HG02571 (cell line): ENCODE results near the gene CNOT2.

ENCODE experiments used
- ATAC-seq: cut with Tn5 transposase; IDR thresholded peaks from one replicate; pipeline ENCODE4 v1.9.1; 2021; ENCODE audit warnings: mild to moderate bottlenecking, moderate library complexity; ENCODE audit not compliant: unreplicated experiment

CNOT2 gene

GRCh38 chr12:70251226-70251625 lies 8.0 kb downstream of the CNOT2 start:
- no peak for ATAC-seq

- ATAC-seq, result no peak
Measured at GRCh38 chr12:70251661-70252060, 8.4 kb downstream of the CNOT2 start.

GRCh38 chr12:70252832-70253231 lies 9.6 kb downstream of the CNOT2 start:
- no peak for ATAC-seq

GRCh38 chr12:70254225-70254624 lies 11.0 kb downstream of the CNOT2 start:
- no peak for ATAC-seq

- no peak for ATAC-seq
Measured at GRCh38 chr12:70254846-70255245, 11.6 kb downstream of the CNOT2 start.

GRCh38 chr12:70255311-70255710 lies 12.1 kb downstream of the CNOT2 start:
- ATAC-seq, result no peak

- ATAC-seq, result no peak
Measured at GRCh38 chr12:70258605-70259403, 15.6 kb downstream of the CNOT2 start.

GRCh38 chr12:70260646-70261045 lies 17.4 kb downstream of the CNOT2 start:
- no peak for ATAC-seq

GRCh38 chr12:70264067-70264867 lies 21.0 kb downstream of the CNOT2 start:
- no peak for ATAC-seq

GRCh38 chr12:70265132-70265531 lies 21.9 kb downstream of the CNOT2 start:
- ATAC-seq, result no peak

GRCh38 chr12:70267550-70267949 lies 24.3 kb downstream of the CNOT2 start:
- no peak for ATAC-seq

GRCh38 chr12:70268972-70269371 lies 25.7 kb downstream of the CNOT2 start:
- no peak for ATAC-seq

GRCh38 chr12:70270108-70270507 lies 26.9 kb downstream of the CNOT2 start:
- no peak for ATAC-seq

GRCh38 chr12:70271025-70271424 lies 27.8 kb downstream of the CNOT2 start:
- no peak for ATAC-seq

GRCh38 chr12:70272510-70272909 lies 29.3 kb downstream of the CNOT2 start:
- ATAC-seq, result no peak

- no peak for ATAC-seq
Measured at GRCh38 chr12:70275045-70275444, 31.8 kb downstream of the CNOT2 start.

- ATAC-seq, result no peak
Measured at GRCh38 chr12:70277973-70278372, 34.7 kb downstream of the CNOT2 start.

- ATAC-seq, result no peak
Measured at GRCh38 chr12:70278945-70279344, 35.7 kb downstream of the CNOT2 start.

GRCh38 chr12:70283232-70283631 lies 40.0 kb downstream of the CNOT2 start:
- ATAC-seq, result no peak

GRCh38 chr12:70288817-70289216 lies 45.6 kb downstream of the CNOT2 start:
- no peak for ATAC-seq

- ATAC-seq, result no peak
Measured at GRCh38 chr12:70290116-70290515, 46.9 kb downstream of the CNOT2 start.
